Neutrophil (primary cell): ENCODE data around the gene NSMCE3.

Experiments
- H3K27ac ChIP-seq: fragments of 200-600 bp; sonication (generic); 2 replicates; pipeline ENCODE4 v1.5.1; 2016; ENCODE audit warnings: mild to moderate bottlenecking, moderate library complexity
- H3K27me3 ChIP-seq: fragments of 200-600 bp; sonication (generic); 2 replicates; pipeline ENCODE4 v1.6.0; 2016; ENCODE audit warnings: mild to moderate bottlenecking
- H3K36me3 ChIP-seq: fragments of 200-600 bp; sonication (generic); 2 replicates; pipeline ENCODE4 v1.5.1; 2017
- H3K4me1 ChIP-seq, 2 experiments: fragments of 200-600 bp in 1 of 2; sonication (generic) in 1 of 2; 1 replicate in 1 of 2; 2 replicates in 1 of 2; pipeline versions ENCODE4 v1.5.1 to v1.6.1; 2013 to 2016; ENCODE audit warnings: low read depth in 1 of 2, low read length in 1 of 2, mild to moderate bottlenecking in 1 of 2, moderate library complexity in 1 of 2; ENCODE audit not compliant: control insufficient read depth in 1 of 2, insufficient read depth in 1 of 2
- H3K4me3 ChIP-seq, 2 experiments: fragments of 200-600 bp in 1 of 2; sonication (generic) in 1 of 2; 1 replicate in 1 of 2; 2 replicates in 1 of 2; pipeline ENCODE4 v1.5.1; 2013 to 2016; ENCODE audit warnings: low read depth in 1 of 2, low read length in 1 of 2, mild to moderate bottlenecking in 1 of 2, moderate library complexity in 1 of 2
- H3K9me3 ChIP-seq: fragments of 200-600 bp; sonication (generic); 2 replicates; pipeline ENCODE4 v1.5.1; 2016
- CTCF ChIP-seq: fragments of 200-600 bp; sonication (generic); IDR thresholded peaks from 2 replicates; pipeline ENCODE4 v1.5.1; 2016; ENCODE audit warnings: antibody characterized with exemption

Gene NSMCE3

DNA sequence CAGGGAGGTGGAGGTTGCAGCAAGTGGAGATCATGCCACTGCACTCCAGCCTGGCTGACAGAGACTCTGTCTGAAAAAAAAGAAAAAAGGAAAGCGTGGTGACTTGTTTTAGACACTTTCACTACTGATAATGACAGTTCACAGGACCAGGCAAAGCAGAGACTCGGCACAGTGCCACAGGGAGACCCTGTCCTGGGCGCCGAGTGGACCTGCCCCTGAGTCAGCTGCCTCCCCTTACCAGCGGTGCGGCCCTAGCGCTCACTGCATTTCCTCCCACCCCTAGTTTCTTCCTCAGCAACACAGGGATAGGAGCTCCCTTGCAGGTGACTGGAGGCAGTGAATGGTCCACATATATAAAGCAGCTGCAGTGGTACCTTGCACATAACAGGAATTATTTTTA lies 38.7 kb upstream of the NSMCE3 start:
- Histone ChIP-seq H3K9me3 (no peaks in the 10 kb centered on the region), H3K27ac (no peak overlapping the region), H3K36me3 (no peaks in the 10 kb centered on the region), H3K27me3 (no peaks in the 10 kb centered on the region), H3K4me1 (no peaks in the 10 kb centered on the region), H3K4me3 (no peak overlapping the region)
- no peak for TF ChIP-seq CTCF

GRCh38 chr15:29305556-29305955 lies 35.9 kb upstream of the NSMCE3 start:
- H3K4me1 ChIP-seq: no peaks in the 10 kb centered on the region
- H3K27me3 ChIP-seq: no peaks in the 10 kb centered on the region
- no peaks in the 10 kb centered on the region for H3K9me3 ChIP-seq
- H3K36me3 ChIP-seq: no peaks in the 10 kb centered on the region
- TF ChIP-seq CTCF: no peak
- H3K4me3 ChIP-seq: no peak overlapping the region
- H3K27ac ChIP-seq: no peak overlapping the region

- H3K4me3 ChIP-seq: no peak overlapping the region
- no peak overlapping the region for H3K27ac ChIP-seq
Observed at GRCh38 chr15:29302871-29303270, 33.2 kb upstream of the NSMCE3 start.

GRCh38 chr15:29299784-29300183 lies 30.2 kb upstream of the NSMCE3 start:
- no peak for TF ChIP-seq CTCF
- Histone ChIP-seq H3K4me1 (no peaks in the 10 kb centered on the region), H3K36me3 (no peaks in the 10 kb centered on the region), H3K4me3 (no peak overlapping the region), H3K27me3 (peaks cover 4% of the 10 kb centered on the region), H3K27ac (no peak overlapping the region), H3K9me3 (no peaks in the 10 kb centered on the region)

More at GRCh38 chr15:29302871-29303270, 33.2 kb upstream of the NSMCE3 start:
- no peaks in the 10 kb centered on the region for H3K9me3 ChIP-seq
- TF ChIP-seq CTCF: no peak
- H3K36me3 ChIP-seq: no peaks in the 10 kb centered on the region
- H3K27me3 ChIP-seq: no peaks in the 10 kb centered on the region
- H3K4me1 ChIP-seq: no peaks in the 10 kb centered on the region

DNA sequence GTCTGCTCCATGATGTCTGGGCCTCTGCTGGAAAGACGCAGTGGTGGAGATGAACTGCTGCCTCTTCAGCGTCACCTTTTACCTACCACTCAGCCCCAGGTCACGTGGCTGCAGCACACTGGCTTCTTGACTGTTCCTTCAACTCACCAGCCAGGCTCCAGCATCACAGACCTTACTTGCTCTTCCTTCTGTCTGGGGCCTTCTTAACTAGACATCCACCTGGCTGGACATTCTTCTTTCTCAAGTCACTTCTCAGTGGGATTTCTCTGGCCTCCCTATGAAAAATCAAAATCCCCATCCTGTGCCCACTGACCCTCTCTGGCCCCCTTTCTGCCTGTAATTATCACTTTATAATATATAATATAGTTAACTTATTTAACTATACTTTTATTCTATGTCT lies 29.7 kb upstream of the NSMCE3 start:
- H3K4me3 ChIP-seq: no peak overlapping the region
- peaks cover 4% of the 10 kb centered on the region for H3K27me3 ChIP-seq
- no peaks in the 10 kb centered on the region for H3K36me3 ChIP-seq
- H3K27ac ChIP-seq: no peak overlapping the region
- TF ChIP-seq CTCF: no peak
- no peaks in the 10 kb centered on the region for H3K4me1 ChIP-seq
- H3K9me3 ChIP-seq: no peaks in the 10 kb centered on the region

DNA sequence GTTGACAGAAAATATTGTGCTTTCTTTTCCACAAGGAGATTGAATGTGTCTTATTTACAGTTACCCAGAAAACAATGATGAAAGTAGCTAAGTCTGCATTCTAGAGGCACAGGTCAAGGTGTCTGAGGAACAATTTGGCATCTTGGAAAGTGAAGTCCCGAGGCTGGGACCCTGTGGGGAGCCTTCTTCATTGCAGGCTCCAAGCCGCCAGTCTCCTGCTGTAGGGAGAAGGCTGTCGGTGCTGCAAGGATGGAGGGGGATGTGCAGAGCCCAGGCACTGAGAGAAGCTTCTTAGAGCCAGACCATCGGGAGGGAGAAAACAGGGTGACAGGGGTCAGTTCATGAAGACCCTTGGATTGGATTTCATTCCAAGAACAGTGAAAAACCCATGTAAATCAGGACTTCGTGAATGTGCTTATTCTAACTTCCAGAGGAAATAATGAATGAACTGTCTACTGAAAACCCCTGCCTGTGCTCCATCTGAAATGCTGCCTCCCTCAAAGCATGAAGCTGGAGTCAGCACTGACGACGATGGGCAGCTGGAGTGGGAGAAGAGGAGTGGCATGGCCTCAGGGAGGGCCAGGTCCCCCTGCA lies 25.2 kb upstream of the NSMCE3 start:
- no peaks in the 10 kb centered on the region for H3K4me1 ChIP-seq
- no peak for TF ChIP-seq CTCF
- no peaks in the 10 kb centered on the region for H3K9me3 ChIP-seq
- peaks cover 4% of the 10 kb centered on the region for H3K27me3 ChIP-seq
- no peak overlapping the region for H3K27ac ChIP-seq
- no peak overlapping the region for H3K4me3 ChIP-seq
- no peaks in the 10 kb centered on the region for H3K36me3 ChIP-seq
